Osteoblast (primary cell): ENCODE results near the gene ANKRA2. TPM values are rescaled to one million over a fixed set of nuclear protein-coding genes. Genes with fewer than 3 reads are reported as not detected.

Experiments used
- DNase-seq: peaks from one replicate; pipeline ENCODE4 v3.0.0; 2011; ENCODE audit warnings: low spot score, mixed read lengths; ENCODE audit not compliant: insufficient read length; ENCODE audit errors: missing footprints
- H2AFZ ChIP-seq: 2 replicates; pipeline ENCODE4 v1.6.0; 2011; ENCODE audit warnings: mild to moderate bottlenecking, low read length
- H3K27ac ChIP-seq: 2 replicates; pipeline ENCODE4 v1.5.1; 2011; ENCODE audit warnings: mild to moderate bottlenecking, low read depth, low read length, moderate library complexity
- H3K27me3 ChIP-seq: 2 replicates; pipeline ENCODE4 v1.6.0; 2012; ENCODE audit warnings: mild to moderate bottlenecking, control low read depth, inconsistent platforms, low read length, moderate library complexity; ENCODE audit not compliant: insufficient read depth
- H3K36me3 ChIP-seq: 2 replicates; pipeline ENCODE4 v1.5.1; 2011; ENCODE audit warnings: mild to moderate bottlenecking, low read length, control low read depth, moderate library complexity; ENCODE audit not compliant: insufficient read depth
- H3K4me1 ChIP-seq: 2 replicates; pipeline ENCODE4 v1.5.1; 2011; ENCODE audit warnings: mild to moderate bottlenecking, low read length, control low read depth, moderate library complexity; ENCODE audit not compliant: insufficient read depth
- H3K4me2 ChIP-seq: 2 replicates; pipeline ENCODE4 v1.6.0; 2011; ENCODE audit warnings: mild to moderate bottlenecking, low read length; ENCODE audit not compliant: insufficient read depth
- H3K4me3 ChIP-seq: fragments of 200-600 bp; sonication (generic); 3 replicates; pipeline ENCODE4 v1.5.1; 2012; ENCODE audit warnings: mild to moderate bottlenecking, low read length, inconsistent platforms; ENCODE audit not compliant: insufficient read depth
- H3K79me2 ChIP-seq: 2 replicates; pipeline ENCODE4 v1.6.0; 2012; ENCODE audit warnings: mild to moderate bottlenecking, low read length, control low read depth, inconsistent platforms; ENCODE audit not compliant: insufficient read depth
- H3K9me3 ChIP-seq: 2 replicates; pipeline ENCODE4 v1.5.1; 2011; ENCODE audit warnings: low read depth, low read length, control low read depth
- H4K20me1 ChIP-seq: 2 replicates; pipeline ENCODE4 v1.6.0; 2012; ENCODE audit warnings: mild to moderate bottlenecking, low read length, control low read depth; ENCODE audit not compliant: insufficient read depth
- CTCF ChIP-seq: IDR thresholded peaks from 2 replicates; pipeline ENCODE4 v1.5.1; 2011; ENCODE audit warnings: mild to moderate bottlenecking, low read depth, low read length, moderate library complexity; ENCODE audit errors: extremely low read depth
- total RNA-seq: library from RNA; depleted of rRNA; stranded (reverse); fragments of >200 nt; gene quantifications from 2 replicates; pipeline ENCODE4 v1.2.3, GENCODE V29; 2012

ANKRA2 gene
- total RNA-seq, 1 donor = 25.3 TPM

GRCh38 chr5:73506459-73506955 is 58.9 kb downstream of the ANKRA2 start:
- H3K4me1 ChIP-seq = no peaks in the 10 kb centered on the region
- H3K79me2 ChIP-seq = peaks cover 15% of the 10 kb centered on the region
- H3K4me3 ChIP-seq = no peak overlapping the region
- no peak overlapping the region for H3K27ac ChIP-seq
- H3K36me3 ChIP-seq = peaks cover 41% of the 10 kb centered on the region
- DNase-seq = no peak
- no peak overlapping the region for H3K4me2 ChIP-seq
- H4K20me1 ChIP-seq = peaks cover 21% of the 10 kb centered on the region
- no peak for TF ChIP-seq CTCF
- no peaks in the 10 kb centered on the region for H3K9me3 ChIP-seq
- H2AFZ ChIP-seq = no peak overlapping the region
- H3K27me3 ChIP-seq = no peaks in the 10 kb centered on the region

Other genes starting within 250 kb of the ANKRA2 start
- 12.7 and 17.0 TPM in 2 replicates for gene FOXD1, start 116.9 kb downstream of the ANKRA2 start, total RNA-seq
- 207 and 218 TPM in 2 replicates for gene BTF3, start 67.2 kb downstream of the ANKRA2 start, total RNA-seq
- gene UTP15, start 104 bp upstream of the ANKRA2 start, total RNA-seq = 20.6 and 24.2 TPM in 2 replicates
- 56.9 and 64.4 TPM in 2 replicates for gene ARHGEF28, start 60.6 kb upstream of the ANKRA2 start, total RNA-seq